Fibroblast of peridontal ligament (primary cell): Measurements from ENCODE around the gene OTOG.

Source experiments
- DNase-seq: peaks from one replicate; pipeline ENCODE4 v3.0.0-alpha.2; 2010; ENCODE audit errors: extremely low read depth

The OTOG gene

GRCh38 chr11:17547051-17547577, at the start of gene OTOG:
Gene OTOG (plus strand): TSS chr11:17547259. CDS start chr11:17547373, 114 bp downstream.
- DNase-seq: no peak

GRCh38 chr11:17498058-17498457, 49.0 kb upstream of the OTOG start:
- DNase-seq: no peak

- no peak for DNase-seq
These were observed 48.6 kb upstream of the OTOG start for GRCh38 chr11:17498475-17498874.

GRCh38 chr11:17500673-17501072, 46.4 kb upstream of the OTOG start:
- no peak for DNase-seq

GRCh38 chr11:17502630-17503029, 44.4 kb upstream of the OTOG start:
- no peak for DNase-seq

- DNase-seq: peak; percentile 65
These were observed 42.5 kb upstream of the OTOG start for GRCh38 chr11:17504330-17505107.

- no peak for DNase-seq
These were observed 41.9 kb upstream of the OTOG start for GRCh38 chr11:17505146-17505545.

GRCh38 chr11:17506314-17506713, 40.7 kb upstream of the OTOG start:
- no peak for DNase-seq

- no peak for DNase-seq
These were observed 40.1 kb upstream of the OTOG start for GRCh38 chr11:17506942-17507341.

- no peak for DNase-seq
These were observed 39.3 kb upstream of the OTOG start for GRCh38 chr11:17507773-17508172.

- DNase-seq: no peak
These were observed 38.8 kb upstream of the OTOG start for GRCh38 chr11:17508306-17508705.

GRCh38 chr11:17508791-17509190, 38.3 kb upstream of the OTOG start:
- no peak for DNase-seq

- no peak for DNase-seq
These were observed 36.4 kb upstream of the OTOG start for GRCh38 chr11:17510507-17511206.

GRCh38 chr11:17511571-17511970, 35.5 kb upstream of the OTOG start:
- DNase-seq: no peak

- DNase-seq: no peak
These were observed 35.0 kb upstream of the OTOG start for GRCh38 chr11:17512101-17512500.

- DNase-seq: no peak
These were observed 33.2 kb upstream of the OTOG start for GRCh38 chr11:17513853-17514252.

- DNase-seq: no peak
These were observed 32.6 kb upstream of the OTOG start for GRCh38 chr11:17514476-17514875.

GRCh38 chr11:17515443-17516176, 31.4 kb upstream of the OTOG start:
- DNase-seq: no peak

- no peak for DNase-seq
These were observed 30.4 kb upstream of the OTOG start for GRCh38 chr11:17516551-17517150.

- DNase-seq: no peak
These were observed 29.9 kb upstream of the OTOG start for GRCh38 chr11:17517186-17517585.

- DNase-seq: no peak
These were observed 28.7 kb upstream of the OTOG start for GRCh38 chr11:17518366-17518765.
